Measurements from ENCODE around the gene MYO18B.
"Not testable (repeated sequence)": the region's sequence is repeated elsewhere in the genome, so short reads cannot be mapped to it uniquely, and the experiment has no call there.

Gene MYO18B, protein sequence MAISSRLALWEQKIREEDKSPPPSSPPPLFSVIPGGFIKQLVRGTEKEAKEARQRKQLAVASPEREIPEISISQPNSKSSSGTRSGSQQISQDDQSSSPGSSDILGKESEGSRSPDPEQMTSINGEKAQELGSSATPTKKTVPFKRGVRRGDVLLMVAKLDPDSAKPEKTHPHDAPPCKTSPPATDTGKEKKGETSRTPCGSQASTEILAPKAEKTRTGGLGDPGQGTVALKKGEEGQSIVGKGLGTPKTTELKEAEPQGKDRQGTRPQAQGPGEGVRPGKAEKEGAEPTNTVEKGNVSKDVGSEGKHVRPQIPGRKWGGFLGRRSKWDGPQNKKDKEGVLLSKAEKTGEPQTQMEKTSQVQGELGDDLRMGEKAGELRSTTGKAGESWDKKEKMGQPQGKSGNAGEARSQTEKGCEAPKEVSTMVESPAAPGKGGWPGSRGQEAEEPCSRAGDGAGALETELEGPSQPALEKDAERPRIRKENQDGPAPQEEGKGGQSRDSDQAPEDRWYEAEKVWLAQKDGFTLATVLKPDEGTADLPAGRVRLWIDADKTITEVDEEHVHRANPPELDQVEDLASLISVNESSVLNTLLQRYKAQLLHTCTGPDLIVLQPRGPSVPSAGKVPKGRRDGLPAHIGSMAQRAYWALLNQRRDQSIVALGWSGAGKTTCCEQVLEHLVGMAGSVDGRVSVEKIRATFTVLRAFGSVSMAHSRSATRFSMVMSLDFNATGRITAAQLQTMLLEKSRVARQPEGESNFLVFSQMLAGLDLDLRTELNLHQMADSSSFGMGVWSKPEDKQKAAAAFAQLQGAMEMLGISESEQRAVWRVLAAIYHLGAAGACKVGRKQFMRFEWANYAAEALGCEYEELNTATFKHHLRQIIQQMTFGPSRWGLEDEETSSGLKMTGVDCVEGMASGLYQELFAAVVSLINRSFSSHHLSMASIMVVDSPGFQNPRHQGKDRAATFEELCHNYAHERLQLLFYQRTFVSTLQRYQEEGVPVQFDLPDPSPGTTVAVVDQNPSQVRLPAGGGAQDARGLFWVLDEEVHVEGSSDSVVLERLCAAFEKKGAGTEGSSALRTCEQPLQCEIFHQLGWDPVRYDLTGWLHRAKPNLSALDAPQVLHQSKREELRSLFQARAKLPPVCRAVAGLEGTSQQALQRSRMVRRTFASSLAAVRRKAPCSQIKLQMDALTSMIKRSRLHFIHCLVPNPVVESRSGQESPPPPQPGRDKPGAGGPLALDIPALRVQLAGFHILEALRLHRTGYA (N-terminal part only)

DNA sequence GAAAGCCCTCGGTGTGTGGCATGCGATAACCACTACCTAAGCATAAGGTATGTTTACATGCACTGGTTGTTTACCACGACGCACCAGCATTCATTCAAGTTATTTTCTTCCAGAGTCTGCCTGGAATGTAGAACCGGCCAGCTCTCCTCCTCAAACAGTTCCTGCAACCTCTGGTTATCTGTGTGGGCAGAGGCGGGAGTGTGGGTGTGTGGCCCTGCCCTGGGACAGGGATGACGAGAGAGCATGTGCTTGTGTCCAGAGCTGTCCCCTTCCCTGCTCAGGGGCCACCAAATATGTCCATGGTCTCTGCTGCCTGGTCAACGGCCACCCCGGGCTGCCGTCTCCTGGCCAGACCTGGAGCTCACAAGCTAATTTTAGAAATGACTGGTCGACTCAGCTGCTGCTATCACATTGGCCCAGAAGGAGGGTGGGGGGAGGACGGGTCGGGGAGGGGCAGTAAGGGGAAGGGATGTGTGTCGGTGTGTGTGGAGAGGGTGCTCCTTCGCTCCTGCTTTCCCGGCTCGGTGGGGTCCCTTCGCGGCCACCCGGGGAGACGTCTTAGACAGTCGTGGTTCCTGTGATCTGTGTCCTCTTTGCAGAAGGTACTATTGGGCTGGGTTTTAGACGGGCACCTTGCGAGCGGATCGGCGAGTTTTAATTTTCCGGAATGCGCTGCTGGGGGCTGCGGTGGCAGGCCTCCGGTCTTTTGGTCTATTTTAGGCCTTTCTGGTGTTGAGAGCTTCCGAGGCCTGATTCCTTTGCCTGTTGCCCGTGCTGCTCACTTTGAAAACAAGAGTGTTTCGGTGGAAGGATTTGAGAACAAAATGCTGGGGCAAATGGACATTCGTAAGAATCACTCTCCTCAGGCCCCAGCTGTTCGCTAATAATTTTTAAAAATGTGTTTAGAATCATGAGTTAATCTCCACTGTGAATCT, at the start of gene MYO18B:
MYO18B (plus strand) TSS at position 497 of the 935 bp plus-strand sequence. CDS start 18,905 bp downstream, outside the sequence.
- no peak for DNase-seq (ENCODE audit: low read depth)

DNA sequence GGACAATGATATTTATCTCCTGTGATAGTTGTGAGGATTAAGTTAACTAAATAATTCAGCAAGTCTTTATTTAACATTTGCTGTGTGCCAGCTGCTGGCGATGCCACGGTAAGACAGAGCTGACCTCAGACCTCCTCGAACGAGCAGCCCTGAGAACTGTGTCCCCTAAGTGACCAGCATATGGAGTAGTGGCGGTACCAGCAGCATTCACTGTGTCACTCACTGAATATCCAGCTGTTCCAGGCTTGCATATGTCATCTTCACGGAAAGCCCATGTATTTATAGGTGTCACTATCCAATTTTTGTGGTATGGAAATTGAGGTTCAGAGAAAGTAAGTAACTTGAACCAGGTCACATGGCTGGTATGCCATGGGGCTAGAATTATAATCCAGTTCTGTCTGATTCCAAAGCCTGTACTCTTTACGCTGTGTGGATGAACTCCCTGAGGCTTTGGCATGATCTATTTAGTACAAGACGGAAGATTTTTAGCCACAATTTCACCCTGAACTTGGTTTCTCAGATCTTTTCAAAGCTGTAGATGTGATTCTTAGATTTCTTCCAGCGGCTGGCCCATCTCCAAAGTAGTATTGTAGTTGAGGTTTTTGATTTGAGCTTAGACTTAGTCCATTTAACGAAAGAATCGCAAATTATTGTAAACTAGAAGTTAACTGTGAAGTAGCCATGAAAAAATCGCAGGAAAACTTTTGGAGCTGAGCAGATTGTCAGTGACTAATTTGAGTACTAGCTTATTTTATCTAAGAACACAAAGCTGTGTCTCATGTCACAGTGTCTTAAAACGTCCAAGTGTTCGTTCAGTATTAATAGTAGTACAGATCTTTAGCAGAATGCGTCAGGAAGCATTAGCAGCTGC, 49.4 kb upstream of the MYO18B start:
- DNase-seq (ENCODE audit: low read depth): no peak

DNA sequence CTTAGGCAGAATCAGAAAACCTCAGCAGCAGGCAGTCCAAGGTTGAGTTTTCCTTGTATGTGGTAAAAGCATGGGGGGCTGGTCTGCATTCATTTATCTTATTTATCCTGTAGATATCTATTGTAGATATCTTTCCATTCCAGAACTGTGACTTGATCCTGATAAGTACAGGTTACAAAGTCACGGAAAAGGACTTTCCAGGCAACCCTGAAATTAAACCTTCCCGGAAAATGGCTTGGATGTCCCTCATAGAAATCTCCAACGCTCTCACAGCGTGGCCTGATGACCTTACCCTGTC, 48.8 kb upstream of the MYO18B start:
- DNase-seq (ENCODE audit: low read depth): no peak

DNA sequence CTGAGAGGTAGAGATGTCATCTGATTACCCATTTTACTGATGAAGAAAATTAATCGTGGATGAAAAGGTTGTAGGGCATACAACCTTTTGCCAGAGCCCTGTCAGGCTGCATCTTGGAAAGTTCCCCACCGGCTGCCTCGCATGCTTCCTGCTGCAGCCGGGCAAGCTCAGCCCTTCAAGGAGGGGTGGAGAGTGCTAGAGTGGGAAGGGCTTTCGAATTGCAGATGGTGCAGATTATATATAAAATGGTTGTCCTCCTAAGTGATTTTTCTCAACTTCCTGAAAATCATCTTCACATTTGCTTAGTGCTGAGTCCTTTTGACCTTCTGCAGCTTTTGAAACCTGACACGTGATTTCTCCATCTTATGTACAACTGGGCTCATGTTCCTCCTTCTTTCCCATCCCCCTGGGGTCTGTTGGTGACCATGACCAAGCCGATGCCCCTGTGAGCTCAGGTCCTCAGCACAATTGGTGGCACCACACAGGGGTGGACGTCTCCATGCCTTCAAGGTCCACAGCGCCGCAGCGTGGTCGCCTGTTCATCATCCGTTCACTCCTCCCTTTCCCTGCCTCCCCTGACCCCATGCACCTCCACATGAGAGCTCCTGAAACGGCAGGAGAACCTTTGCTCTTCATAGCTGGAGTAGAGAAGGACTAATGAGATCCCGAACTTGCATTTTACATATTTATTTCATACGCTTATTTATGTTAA, 47.6 kb upstream of the MYO18B start:
- no peak for DNase-seq (ENCODE audit: low read depth)

DNA sequence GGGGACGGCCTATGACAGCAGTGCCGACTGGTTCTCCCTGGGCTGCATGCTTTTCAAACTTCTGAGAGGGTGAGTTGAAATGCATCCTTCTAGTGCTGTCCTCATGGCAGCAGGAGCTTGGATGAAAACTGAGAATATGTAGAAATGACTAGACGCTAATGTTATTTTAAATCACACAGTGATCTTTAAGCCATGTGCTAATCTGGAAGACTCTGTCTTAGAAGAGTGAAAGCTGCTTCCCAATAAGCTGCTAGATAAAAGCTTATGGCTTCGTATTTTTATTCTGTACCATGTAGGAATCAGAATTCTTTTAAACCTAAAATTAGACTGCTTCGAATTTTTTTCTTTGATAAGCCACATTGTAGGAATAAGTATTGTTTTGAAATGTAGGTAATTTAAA, 46.8 kb upstream of the MYO18B start:
- DNase-seq (ENCODE audit: low read depth): no peak

DNA sequence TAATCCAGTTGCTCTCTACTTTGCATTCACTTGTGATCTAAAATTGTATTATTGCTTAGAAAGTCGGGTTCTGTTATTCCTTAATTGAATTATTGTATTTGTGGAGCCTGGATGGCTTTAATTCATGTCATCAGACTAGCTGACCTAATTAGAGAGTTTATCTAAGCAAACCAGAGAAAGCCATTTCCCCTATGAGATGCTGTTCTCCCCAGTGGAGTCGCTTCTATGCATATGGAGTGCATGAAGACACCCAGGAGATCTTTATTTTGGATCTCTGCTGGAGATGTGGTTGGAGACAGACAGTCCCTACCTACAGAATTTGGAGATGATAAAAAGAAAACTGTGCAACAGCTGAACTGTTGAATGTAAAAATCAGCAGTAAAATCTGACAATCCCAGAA, 45.2 kb upstream of the MYO18B start:
- DNase-seq (ENCODE audit: low read depth): no peak

DNA sequence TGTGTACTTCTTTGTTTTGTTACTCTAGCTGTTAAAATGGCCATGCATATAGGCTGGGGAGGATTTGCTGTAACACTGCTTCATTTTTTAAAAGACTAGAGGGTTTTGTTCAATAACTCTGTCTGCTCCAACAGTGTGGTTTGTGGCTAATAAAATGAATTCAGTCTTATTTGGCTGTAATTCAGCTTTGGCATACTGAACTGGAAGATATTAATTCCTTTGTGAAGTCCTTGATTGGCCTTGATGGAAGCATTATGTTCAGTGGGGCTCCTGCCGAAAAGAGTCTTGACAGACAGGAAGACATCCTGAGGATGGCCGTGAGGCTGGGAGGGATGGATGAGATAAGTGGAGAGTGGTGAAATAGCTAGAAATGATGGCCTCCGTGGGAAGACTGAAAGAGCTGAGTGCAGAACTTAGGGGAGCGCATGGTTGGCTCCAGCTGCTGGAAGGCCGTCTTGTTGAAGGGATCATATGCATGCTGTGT, 44.8 kb upstream of the MYO18B start:
- DNase-seq (ENCODE audit: low read depth): no peak

DNA sequence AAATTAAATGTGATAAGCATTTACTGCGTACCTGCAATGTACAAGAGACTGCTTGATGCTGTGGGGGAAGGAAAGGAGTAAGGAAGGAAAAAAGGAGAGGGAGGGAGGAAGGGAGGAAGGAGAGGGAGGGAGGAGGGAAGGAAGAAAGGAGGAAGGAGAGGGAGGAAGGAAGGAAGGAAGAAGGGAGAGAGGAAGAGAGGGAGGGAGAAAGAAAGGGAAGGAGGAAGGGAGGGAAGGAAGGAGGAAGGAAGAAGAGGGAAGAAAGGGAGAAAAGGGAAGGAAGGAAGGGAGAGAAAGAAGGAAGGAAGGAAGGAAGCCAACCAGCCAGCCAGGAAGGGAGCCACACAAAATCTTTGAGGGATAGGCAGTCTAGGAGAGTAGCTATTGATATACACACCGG, 44.0 kb upstream of the MYO18B start:
- DNase-seq (ENCODE audit: low read depth): no peak

DNA sequence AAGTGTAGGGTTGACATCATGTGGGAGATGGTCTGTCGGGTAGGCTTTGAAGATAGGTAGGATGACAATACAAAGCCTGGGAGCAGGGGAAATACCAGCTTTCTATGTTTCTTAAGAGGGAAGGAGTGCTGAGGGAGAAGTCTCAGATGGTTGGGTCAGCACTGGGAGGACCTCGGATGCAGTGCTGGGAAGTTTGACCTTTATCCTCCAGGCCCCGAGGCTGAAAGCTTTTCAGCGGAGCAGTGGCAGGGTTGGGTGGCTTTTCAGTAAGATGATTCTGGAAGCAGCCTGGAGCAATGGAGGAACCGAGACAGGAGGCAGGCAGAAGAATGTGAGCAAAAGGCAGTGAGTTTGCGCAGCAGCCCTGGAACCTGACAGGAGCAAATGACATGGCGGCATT, 43.5 kb upstream of the MYO18B start:
- no peak for DNase-seq (ENCODE audit: low read depth)

DNA sequence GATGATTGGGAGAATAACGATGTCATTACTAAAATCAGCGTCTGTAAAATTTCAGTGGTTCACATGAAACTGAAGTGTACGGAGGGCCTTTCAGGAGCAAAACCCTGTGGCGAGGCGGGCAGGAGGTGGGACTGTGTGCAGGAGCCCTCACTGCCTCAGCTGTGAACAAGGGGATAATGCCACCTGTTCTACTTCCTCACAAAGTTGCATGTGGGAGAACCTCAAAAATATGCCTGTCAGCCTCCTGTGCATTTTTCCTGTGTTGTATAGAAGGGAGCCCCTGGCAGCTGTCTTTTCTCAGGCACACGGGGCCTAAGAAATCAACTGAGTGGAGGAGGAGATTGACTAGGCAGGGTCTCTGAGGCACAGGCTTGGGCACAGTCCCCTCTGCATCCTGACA, 43.0 kb upstream of the MYO18B start:
- DNase-seq (ENCODE audit: low read depth): no peak

DNA sequence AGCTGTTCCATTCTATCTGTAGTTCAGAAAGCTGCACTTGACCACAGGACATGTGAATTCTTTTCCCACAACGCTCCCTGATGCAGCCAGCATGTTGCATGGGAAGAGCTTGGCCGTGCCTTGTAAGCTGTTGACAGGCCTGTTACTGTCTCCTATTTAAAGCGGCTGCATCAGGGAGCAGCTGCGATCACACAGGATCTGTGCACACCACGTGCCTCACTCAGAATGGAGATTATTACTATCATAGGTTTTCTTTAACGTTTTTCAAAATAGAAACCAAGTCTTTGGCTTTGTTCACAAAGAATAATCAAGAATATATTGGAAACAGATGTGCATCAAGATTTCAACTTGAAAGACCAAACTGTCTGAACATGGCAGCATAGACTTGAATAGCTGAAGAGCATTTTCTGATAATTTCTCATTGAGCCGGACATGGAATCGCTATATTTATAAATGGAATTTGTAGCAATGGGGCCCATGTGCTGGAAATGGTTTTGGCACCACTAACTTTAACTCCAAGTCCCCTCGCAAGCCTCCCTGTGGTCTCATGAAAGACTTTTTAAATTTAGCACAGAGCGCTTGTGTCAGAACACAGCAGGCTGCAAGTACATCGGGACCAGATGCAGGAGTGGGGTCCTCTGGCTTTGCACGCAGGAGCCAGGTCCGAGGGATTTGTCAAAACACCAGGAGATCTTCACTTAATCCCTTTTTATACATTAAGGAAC, 40.8 kb upstream of the MYO18B start:
- no peak for DNase-seq (ENCODE audit: low read depth)

DNA sequence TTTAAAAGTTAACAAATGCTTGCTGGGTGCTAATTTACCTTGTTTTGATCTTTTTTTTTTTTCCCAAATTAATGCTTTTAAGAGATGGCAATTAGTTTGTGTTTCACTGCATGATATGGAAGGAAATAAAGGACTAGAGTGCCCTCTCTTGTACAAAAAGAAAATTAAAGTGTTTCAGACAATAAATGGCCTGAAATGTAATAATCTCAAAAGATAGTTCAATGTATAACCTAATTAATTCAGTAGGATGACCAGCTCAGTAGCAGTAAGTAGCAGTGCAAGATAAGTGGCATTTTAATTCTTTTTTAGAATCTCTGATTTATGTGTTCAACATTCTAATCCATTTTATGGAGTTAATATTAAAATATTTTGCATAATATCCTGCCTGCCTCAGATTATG, 39.9 kb upstream of the MYO18B start:
- no peak for DNase-seq (ENCODE audit: low read depth)

DNA sequence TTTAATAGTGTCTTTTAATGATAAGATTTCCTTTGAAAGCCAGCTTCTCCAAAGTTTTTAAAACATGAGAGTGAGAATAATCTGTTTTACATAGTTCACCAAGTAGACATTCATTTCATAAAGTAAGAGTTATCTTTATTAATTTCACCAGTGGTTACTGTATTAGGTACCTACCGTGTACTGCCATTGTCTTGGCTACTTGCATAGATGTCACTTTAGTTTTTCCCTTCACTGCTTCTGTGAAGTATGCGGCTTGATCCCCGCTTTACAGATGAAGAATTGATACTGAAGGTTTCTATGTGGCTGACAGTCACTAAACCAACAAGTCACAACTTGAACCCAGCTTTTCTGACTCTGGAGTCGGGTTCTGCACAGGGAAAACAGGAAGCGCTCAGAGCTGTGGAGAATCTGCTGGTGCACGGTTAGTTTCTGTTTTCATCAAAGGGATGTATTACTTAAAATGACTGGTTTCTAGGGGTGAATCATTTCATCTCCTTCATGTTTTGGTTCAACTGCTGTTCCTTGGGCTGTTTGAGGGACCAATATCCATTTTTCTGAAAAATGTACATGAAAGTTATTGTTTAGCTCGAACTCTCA, 39.3 kb upstream of the MYO18B start:
- DNase-seq (ENCODE audit: low read depth): no peak

DNA sequence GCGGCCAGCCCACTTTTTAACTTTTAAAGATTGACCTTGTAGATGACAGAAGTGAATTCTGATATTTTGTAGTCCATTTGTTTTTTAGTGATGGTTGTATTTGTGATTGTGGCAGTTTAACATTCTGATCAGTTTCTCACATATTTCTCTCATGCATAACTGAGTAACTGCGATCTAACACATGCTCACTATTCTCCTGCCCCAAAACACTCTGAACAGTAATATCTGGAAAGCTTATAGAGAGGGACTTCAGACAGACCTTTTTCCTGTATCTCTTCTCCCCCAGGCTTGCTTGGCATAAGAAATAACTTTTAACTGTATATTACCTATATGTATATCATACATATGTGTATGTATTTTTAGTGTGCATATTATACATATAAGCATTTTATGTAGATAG, 37.3 kb upstream of the MYO18B start:
- DNase-seq (ENCODE audit: low read depth): no peak

DNA sequence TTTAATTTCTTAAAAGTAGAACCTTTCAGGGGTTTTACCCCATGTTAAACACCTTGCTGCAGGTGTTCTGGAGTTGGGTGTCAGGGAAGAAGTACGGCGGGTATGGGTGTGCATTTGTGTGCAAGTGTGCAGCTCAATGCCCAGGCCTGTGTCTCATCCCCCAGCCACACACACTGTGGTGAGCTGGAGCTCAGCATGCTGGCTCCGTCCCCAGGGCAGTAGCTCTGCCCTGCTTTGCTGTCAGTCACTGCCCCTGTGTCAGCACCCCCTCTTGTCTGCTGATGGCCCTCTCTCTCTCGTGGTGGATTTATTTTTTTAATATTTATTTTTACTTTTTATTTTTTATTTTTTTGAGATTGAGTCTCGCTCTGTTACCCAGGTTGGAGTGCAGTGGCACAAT, 35.8 kb upstream of the MYO18B start:
- DNase-seq (ENCODE audit: low read depth): no peak

DNA sequence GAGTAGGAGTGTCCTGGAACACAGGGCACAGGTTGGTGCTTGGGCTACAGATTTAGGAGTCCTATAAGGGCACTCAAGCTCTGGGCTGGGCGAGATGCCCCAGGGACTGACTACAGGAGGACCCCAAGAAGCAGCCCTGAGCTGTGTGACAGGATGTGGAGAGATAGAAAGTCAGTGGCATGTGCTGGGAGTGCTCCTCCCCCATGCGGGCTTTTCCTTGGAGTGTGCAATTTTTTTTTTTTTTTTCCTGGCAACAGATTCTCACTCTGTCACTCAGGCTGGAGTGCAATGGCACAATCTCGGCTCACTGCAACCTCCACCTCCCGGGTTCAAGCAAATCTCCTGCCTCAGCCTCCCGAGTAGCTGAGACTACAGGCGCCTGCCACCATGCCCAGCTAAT, 33.6 kb upstream of the MYO18B start:
- not testable (repeated sequence) for DNase-seq (ENCODE audit: low read depth)

DNA sequence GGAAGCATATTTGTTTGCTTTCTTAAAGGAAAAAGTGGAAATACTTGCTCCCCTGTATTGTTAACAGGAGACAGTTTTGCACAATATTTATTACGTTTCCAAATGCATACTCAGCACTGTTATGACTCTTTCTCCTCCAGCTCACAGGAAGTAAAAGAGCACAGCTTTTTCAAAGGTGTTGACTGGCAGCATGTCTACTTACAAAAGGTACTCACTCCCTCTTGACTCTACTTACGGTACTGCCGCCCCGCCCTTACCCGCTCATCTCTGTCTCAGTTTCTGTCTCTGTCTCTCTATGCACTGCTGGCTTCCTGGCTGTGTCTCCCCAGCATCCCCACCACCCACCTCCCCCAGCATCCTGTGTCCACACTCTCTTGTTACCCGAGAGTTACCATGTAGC, 32.2 kb upstream of the MYO18B start:
- DNase-seq (ENCODE audit: low read depth): no peak

DNA sequence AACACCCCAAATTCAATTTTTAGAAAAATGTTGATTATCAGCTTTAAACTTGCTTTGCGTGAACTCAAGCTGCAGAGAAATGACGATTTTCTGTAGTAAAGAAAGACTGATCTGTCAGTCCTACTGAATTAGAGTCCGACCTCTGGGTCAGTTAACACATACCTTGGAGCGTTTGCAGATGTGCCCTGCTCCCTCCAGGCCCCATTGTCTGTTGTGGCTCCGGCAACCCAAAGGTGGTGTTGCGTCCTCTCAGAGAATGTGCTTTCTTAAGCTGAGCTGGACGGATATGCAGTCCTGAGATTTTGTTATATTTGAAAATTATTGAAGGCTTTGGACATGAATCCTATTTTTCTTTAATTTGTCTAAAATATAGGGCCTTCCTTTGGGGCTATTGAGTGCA, 31.5 kb upstream of the MYO18B start:
- no peak for DNase-seq (ENCODE audit: low read depth)

DNA sequence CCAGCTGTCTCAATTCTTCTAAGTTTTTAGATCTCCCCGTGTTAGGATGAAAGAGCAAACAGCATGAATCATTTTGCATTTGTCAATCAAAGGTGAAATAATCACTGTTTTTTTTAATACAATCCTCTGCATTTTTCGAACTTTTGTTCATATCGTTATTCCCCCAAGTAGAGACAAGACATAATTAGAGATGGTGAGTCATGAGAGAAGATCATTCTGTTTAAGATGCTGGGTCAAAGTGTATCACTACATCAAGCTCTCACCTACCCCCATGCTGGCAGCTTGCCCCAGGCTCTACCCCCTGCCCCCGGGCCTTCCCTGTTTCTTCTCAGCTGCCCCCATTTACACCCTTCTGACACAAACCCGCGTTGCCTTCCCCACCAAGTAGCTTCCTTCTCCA, 30.5 kb upstream of the MYO18B start:
- no peak for DNase-seq (ENCODE audit: low read depth)

Data from activated T-helper 9 cell treated with anti-CD3 and anti-CD28 coated beads, Interleukin-2, amount 50 U/mL, for 16 hours (primary cell).